ENCODE measurements around the gene ZNF503.

Gene ZNF503

DNA sequence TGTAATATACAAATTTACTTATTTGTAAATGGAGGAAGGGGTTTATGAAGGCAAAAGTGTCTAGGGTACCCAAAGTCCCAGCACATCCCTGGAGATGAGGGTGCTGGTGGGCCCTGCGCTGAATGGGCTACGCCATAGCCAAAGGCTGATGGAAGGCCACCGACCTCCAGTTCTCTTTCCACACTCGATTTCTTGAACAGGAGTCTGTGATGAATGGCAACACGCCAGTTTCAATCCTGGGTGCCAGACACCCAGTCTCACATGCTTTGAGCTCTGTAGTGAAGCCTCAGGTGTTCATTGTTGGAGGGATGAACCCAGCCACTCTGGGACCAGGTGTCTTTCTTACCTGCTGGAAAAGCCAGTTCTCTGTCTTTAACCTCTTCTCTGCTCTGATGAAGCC, 30.6 kb upstream of the ZNF503 start:
- TF ChIP-seq TEAD4 (IDR thresholded peaks at IDR 0.05), result no peak
- TF ChIP-seq ZBTB7A (IDR thresholded peaks at IDR 0.05; ENCODE audit: low read depth), result no peak
- TF ChIP-seq, protein P1, sequence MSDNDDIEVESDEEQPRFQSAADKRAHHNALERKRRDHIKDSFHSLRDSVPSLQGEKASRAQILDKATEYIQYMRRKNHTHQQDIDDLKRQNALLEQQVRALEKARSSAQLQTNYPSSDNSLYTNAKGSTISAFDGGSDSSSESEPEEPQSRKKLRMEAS (IDR thresholded peaks at IDR 0.05), result no peak
- no peak for TF ChIP-seq YY1 (IDR thresholded peaks at IDR 0.05; ENCODE audit: low read depth)
- TF ChIP-seq, protein P2, sequence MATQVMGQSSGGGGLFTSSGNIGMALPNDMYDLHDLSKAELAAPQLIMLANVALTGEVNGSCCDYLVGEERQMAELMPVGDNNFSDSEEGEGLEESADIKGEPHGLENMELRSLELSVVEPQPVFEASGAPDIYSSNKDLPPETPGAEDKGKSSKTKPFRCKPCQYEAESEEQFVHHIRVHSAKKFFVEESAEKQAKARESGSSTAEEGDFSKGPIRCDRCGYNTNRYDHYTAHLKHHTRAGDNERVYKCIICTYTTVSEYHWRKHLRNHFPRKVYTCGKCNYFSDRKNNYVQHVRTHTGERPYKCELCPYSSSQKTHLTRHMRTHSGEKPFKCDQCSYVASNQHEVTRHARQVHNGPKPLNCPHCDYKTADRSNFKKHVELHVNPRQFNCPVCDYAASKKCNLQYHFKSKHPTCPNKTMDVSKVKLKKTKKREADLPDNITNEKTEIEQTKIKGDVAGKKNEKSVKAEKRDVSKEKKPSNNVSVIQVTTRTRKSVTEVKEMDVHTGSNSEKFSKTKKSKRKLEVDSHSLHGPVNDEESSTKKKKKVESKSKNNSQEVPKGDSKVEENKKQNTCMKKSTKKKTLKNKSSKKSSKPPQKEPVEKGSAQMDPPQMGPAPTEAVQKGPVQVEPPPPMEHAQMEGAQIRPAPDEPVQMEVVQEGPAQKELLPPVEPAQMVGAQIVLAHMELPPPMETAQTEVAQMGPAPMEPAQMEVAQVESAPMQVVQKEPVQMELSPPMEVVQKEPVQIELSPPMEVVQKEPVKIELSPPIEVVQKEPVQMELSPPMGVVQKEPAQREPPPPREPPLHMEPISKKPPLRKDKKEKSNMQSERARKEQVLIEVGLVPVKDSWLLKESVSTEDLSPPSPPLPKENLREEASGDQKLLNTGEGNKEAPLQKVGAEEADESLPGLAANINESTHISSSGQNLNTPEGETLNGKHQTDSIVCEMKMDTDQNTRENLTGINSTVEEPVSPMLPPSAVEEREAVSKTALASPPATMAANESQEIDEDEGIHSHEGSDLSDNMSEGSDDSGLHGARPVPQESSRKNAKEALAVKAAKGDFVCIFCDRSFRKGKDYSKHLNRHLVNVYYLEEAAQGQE (IDR thresholded peaks at IDR 0.05; ENCODE audit: low read depth), result no peak
- no peak for TF ChIP-seq RAD21 (IDR thresholded peaks at IDR 0.05; ENCODE audit: low read depth)
- no peak for TF ChIP-seq FOXM1 (IDR thresholded peaks at IDR 0.05; ENCODE audit: borderline replicate concordance, low read depth)
- TF ChIP-seq, protein P3, sequence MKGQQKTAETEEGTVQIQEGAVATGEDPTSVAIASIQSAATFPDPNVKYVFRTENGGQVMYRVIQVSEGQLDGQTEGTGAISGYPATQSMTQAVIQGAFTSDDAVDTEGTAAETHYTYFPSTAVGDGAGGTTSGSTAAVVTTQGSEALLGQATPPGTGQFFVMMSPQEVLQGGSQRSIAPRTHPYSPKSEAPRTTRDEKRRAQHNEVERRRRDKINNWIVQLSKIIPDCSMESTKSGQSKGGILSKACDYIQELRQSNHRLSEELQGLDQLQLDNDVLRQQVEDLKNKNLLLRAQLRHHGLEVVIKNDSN (IDR thresholded peaks at IDR 0.05), result no peak
- no peak for TF ChIP-seq CEBPB (IDR thresholded peaks at IDR 0.05)
- TF ChIP-seq EP300 (IDR thresholded peaks at IDR 0.05; ENCODE audit: borderline replicate concordance), result no peak
- no peak for TF ChIP-seq EGR1 (IDR thresholded peaks at IDR 0.05)
- TF ChIP-seq TCF12 (IDR thresholded peaks at IDR 0.05; ENCODE audit: low read depth), result no peak
- no peak for TF ChIP-seq NFIC (IDR thresholded peaks at IDR 0.05)
- TF ChIP-seq TAF1 (IDR thresholded peaks at IDR 0.05; ENCODE audit: low read depth), result no peak
- TF ChIP-seq CREB1 (IDR thresholded peaks at IDR 0.05; ENCODE audit: low read depth), result no peak

DNA sequence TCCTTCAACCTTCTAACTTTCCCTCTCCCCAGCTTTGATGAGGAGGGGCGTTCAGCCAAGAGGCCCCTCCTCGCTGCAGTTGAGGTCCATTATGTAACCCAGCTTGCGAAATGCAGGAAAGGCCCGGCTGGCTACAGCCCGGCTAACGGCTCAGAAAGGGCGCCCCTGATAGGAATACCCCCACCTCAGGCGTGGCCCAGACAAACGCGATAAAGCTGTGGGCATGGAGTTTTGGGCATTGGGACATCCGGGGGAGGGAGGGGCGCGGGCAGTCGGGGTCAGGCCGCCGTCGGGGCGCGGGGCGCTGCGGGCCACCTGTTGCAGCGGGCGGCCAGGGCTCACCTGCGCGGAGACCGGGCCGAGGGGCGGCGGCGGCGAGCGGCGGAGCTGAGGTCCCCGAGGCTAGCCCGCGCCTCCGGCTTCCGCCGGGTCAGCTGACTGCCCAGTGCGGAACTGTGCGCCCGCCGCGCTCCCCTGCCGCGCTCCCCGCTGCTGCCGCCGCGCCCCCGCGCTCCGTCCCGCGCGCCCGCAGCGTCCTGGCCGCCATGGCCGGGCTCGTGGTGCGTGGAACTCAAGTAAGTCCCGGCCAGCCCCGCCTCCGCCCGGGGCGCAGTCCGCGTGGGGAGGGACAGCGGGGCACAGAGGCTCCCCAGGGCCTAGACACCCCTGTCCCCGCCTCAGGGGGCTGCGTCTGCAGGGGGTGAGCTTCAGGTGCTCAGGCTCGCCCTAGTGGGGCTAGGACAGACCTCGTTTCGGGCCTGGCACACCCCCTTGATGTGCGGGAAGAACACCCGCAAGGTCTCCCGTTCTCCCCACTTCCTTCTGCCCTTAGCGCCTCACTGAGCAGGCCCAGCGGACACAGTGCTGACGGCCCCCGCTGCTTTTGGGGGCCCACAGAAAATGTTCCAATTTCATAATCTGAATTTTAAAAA, 29.9 kb upstream of the ZNF503 start, which contains the start of gene LRMDA:
LRMDA (plus strand) TSS at position 445 of the 932 bp plus-strand sequence.
- TF ChIP-seq TAF1 (IDR thresholded peaks at IDR 0.05; ENCODE audit: low read depth), result no peak; the same call in 1 of the 2 replicates
- TF ChIP-seq EP300 (IDR thresholded peaks at IDR 0.05; ENCODE audit: borderline replicate concordance), result no peak
- no peak for TF ChIP-seq FOXM1 (IDR thresholded peaks at IDR 0.05; ENCODE audit: borderline replicate concordance, low read depth)
- TF ChIP-seq, protein P2 (IDR thresholded peaks at IDR 0.05; ENCODE audit: low read depth), result no peak
- 0 out of 2 replicates have a peak, but pooled peaks have one; percentile 2 for TF ChIP-seq ZBTB7A (IDR thresholded peaks at IDR 0.05; ENCODE audit: low read depth)
- peak; percentile 74; the same call in 1 of the 2 replicates for TF ChIP-seq CEBPB (IDR thresholded peaks at IDR 0.05)
- no peak for TF ChIP-seq TCF12 (IDR thresholded peaks at IDR 0.05; ENCODE audit: low read depth)
- peak; percentile 34; the same call in 1 of the 2 replicates for TF ChIP-seq YY1 (IDR thresholded peaks at IDR 0.05; ENCODE audit: low read depth)
- TF ChIP-seq, protein P3 (IDR thresholded peaks at IDR 0.05), result peak; percentile 80
- TF ChIP-seq RAD21 (IDR thresholded peaks at IDR 0.05; ENCODE audit: low read depth), result no peak
- TF ChIP-seq EGR1 (IDR thresholded peaks at IDR 0.05), result no peak
- TF ChIP-seq CREB1 (IDR thresholded peaks at IDR 0.05; ENCODE audit: low read depth), result no peak
- TF ChIP-seq, protein P1 (IDR thresholded peaks at IDR 0.05), result no peak; the same call in 1 of the 2 replicates
- TF ChIP-seq NFIC (IDR thresholded peaks at IDR 0.05), result no peak
- no peak for TF ChIP-seq TEAD4 (IDR thresholded peaks at IDR 0.05)

DNA sequence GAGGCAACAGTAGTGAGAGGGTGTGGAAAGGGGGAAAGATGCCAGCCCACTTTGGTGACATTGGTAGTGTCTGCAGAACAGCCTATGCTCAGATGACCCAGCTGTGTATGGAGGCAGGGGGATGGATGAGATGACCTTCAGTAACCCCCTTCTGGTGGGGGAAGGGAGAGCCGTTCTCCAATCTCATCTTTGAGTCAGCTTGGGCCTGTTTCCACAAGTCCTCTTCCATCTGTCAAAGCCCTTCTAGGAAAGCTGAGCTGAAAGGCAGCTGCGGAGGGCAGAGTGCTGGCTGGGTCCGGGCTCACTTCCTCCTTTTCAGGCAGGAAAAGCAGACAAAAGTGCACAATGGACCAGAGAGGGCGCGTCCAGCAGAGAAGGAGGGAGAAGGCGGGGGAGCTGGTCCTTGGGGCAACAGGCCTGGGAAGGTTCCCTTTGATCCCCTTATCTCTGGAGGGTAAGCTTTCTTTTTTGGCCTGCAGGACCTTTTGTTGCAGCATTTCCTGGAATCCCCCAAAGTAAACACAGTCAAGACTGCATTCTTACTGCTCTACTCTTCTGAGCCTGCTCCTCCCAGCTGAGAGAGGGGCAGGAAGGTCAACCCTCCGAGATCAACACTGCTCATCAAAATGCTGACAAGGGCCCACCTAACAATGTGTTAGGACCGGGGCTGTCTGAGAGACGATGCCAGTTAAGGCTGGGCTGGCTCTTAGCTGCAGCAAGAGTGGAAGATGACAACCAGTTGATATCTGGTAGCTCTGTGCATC, 28.6 kb upstream of the ZNF503 start:
- TF ChIP-seq, protein P2 (IDR thresholded peaks at IDR 0.05; ENCODE audit: low read depth), result no peak
- TF ChIP-seq, protein P3 (IDR thresholded peaks at IDR 0.05), result no peak
- TF ChIP-seq TCF12 (IDR thresholded peaks at IDR 0.05; ENCODE audit: low read depth), result no peak
- TF ChIP-seq EGR1 (IDR thresholded peaks at IDR 0.05), result no peak
- no peak for TF ChIP-seq RAD21 (IDR thresholded peaks at IDR 0.05; ENCODE audit: low read depth)
- TF ChIP-seq CREB1 (IDR thresholded peaks at IDR 0.05; ENCODE audit: low read depth), result no peak
- TF ChIP-seq ZBTB7A (IDR thresholded peaks at IDR 0.05; ENCODE audit: low read depth), result no peak
- no peak for TF ChIP-seq CEBPB (IDR thresholded peaks at IDR 0.05)
- TF ChIP-seq YY1 (IDR thresholded peaks at IDR 0.05; ENCODE audit: low read depth), result no peak
